ENCODE data around the gene SOCS1. TPM values are rescaled to one million over a fixed set of nuclear protein-coding genes. Genes with fewer than 3 reads are reported as not detected.
A peak's percentile ranks its signal among the peaks of the same experiment; 100 is the strongest.

The SOCS1 gene
- total and polyA plus RNA-seq, 2 of the 4 experiments (the other 2 are of a cell fraction), result 2.0 to 22.0 TPM

DNA sequence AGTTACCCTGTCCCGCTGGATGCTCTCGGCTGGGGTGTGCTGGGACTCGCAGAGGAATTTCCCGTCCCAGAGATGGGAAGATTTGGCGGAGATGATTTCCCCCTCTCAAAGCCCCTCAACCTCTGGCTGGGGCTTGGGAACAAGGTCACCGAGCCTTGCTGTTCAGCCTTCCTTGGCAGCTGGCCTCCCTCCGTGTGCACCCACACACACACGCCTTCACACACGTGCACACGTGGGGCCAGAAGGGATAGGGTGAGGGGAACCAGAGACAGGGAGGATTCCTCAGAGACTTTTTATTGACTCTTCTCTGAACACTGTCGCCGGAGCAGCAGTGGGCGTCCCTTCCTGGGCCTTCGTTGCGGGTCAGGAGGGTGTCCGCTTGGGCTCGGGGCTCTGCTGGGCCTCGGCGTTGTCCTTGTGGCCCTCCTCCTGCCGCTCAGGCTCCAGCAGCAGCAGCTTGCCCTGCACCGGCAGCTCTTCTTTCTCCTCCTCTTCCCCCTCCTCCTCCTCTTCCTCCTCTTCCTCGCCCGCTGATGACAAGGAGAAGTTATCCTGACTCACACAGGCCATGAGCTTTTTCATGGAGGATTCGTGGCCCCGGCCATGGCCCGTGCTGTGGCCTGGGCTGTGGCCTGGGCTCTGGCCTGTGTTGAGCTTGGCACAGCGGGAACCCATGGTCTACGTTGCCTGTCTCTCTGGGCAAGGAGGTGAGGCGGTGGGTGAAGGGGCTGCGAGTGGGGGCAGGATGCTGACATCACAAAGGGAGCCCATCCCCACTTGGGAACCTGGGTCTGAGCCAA lies 17.1 kb upstream of the SOCS1 start, which contains the start of gene PRM3:
TSS of gene PRM3 (minus strand) at position 709 of the 800 bp plus-strand sequence. CDS start at position 675, 34 bp downstream.
- no peak within 1 kb of the TSS for H2BK15ac ChIP-seq (ENCODE audit: low read depth, low read length)
- no peak within 1 kb of the TSS; the same call in 1 of the 2 replicates for H4K5ac ChIP-seq (ENCODE audit: low read depth, low read length)
- H3K36me3 ChIP-seq (ENCODE audit: control insufficient read depth, insufficient read depth, low read length), result no peaks in the 10 kb centered on the region
- no peak for DNase-seq
- H3K79me1 ChIP-seq (ENCODE audit: low read depth in 1 of 2, low read length in 2 of 2), result no peaks in the 10 kb centered on the region
- H3K9me3 ChIP-seq (ENCODE audit: control insufficient read depth, insufficient read depth, low read length), result peaks cover 7% of the 10 kb centered on the region
- H4K8ac ChIP-seq (ENCODE audit: low read depth in 2 of 2, low read length in 2 of 2), result no peak within 1 kb of the TSS
- H3K27ac ChIP-seq (ENCODE audit: insufficient read depth, low read length), result peak within 1 kb of the TSS; percentile 7; the same call in 1 of the 2 replicates
- no peak within 1 kb of the TSS for H3K4ac ChIP-seq (ENCODE audit: low read depth, low read length)
- peak; percentile 52 for ATAC-seq (ENCODE audit: low read depth)
- no peak within 1 kb of the TSS for H3K4me2 ChIP-seq (ENCODE audit: low read depth, low read length)
- no peak within 1 kb of the TSS for H3K4me3 ChIP-seq (ENCODE audit: insufficient read depth, low read depth, low read length)
- H3K9ac ChIP-seq (ENCODE audit: low read depth, low read length), result no peak within 1 kb of the TSS
- dilution Hi-C loops (cut with HindIII; ENCODE audit: low sequenced_read_pairs, unreplicated experiment) (no loop called here), intact Hi-C loops (cut with micrococcal nuclease) (no loop called here), in situ Hi-C loops (cut with MboI; ENCODE audit: low sequenced_read_pairs) (no loop called here)
- no peak within 1 kb of the TSS for H2BK5ac ChIP-seq (ENCODE audit: low read depth, low read length, poor library complexity, severe bottlenecking)
- H3K56ac ChIP-seq (ENCODE audit: extremely low read depth, insufficient read depth, low read length), result no peak within 1 kb of the TSS
- peak within 1 kb of the TSS; percentile 36 for H2AFZ ChIP-seq (replicated peaks; ENCODE audit: low read length, poor library complexity)
- BruUV-seq (replicated peaks), result no TSS peak
- peak within 1 kb of the TSS; percentile 10; the same call in 1 of the 2 replicates for H3K18ac ChIP-seq (ENCODE audit: low read depth, low read length)
- peaks cover 6% of the 10 kb centered on the region for H3K27me3 ChIP-seq (ENCODE audit: control insufficient read depth, insufficient read depth, low read length)
- no peak within 1 kb of the TSS for H4K91ac ChIP-seq (ENCODE audit: insufficient read depth, low read depth, low read length)
- H2BK20ac ChIP-seq (ENCODE audit: low read depth, low read length), result no peak within 1 kb of the TSS
- H4K20me1 ChIP-seq (ENCODE audit: insufficient read depth, low read length), result no peaks in the 10 kb centered on the region
- H3K4me1 ChIP-seq (ENCODE audit: control insufficient read depth, insufficient read depth, low read length), result peaks cover 7% of the 10 kb centered on the region; the same call in 1 of the 2 replicates
- ChIA-PET POLR2A (ENCODE audit: unreplicated experiment) (interaction anchor here (0.7 to 1.8 kb wide), 2 partner anchors 17 to 21 kb away, joined by 3 to 18 read pairs; partner anchors contain the start of gene SOCS1), CTCF (interaction anchor here (0.6 to 1.0 kb wide), 2 partner anchors 18 to 1048 kb away, joined by 3 to 4 read pairs; no protein-coding TSS in a partner anchor)
- no peak within 1 kb of the TSS for H2AK9ac ChIP-seq (replicated peaks; ENCODE audit: low read depth, low read length, poor library complexity)
- no peak within 1 kb of the TSS for H3K23ac ChIP-seq (ENCODE audit: low read depth, low read length)
- WGBS, 2 experiments (ENCODE audit: extremely low coverage in 2 of 2, insufficient read length in 1 of 2), result 61% methylated on average over 10 of the region's 30 CpGs; no CpG with 5 or more reads in 1 of the 2 experiments
- TF ChIP-seq MAFK (IDR thresholded peaks at IDR 0.05; ENCODE audit: low read depth, low read length) (no peak), FOS (IDR thresholded peaks at IDR 0.05; ENCODE audit: low read depth, low read length) (no peak), NFE2L2 (IDR thresholded peaks at IDR 0.05; ENCODE audit: low read depth, low read length) (no peak), RCOR1 (IDR thresholded peaks at IDR 0.05; ENCODE audit: insufficient replicate concordance, low read length) (no peak)
- H3K14ac ChIP-seq (replicated peaks; ENCODE audit: low read depth, low read length), result no peak within 1 kb of the TSS
- H3K9me1 ChIP-seq (ENCODE audit: insufficient read depth, low read length), result no peaks in the 10 kb centered on the region
- H2BK120ac ChIP-seq (ENCODE audit: low read depth, low read length), result no peak within 1 kb of the TSS; the same call in 1 of the 2 replicates
- H2AK5ac ChIP-seq (ENCODE audit: low read depth, low read length), result no peak within 1 kb of the TSS

Measured in IMR-90 (cell line).